ENCODE data around the gene TIAL1. TPM values are rescaled to one million over a fixed set of nuclear protein-coding genes. Genes with fewer than 3 reads are reported as not detected.
"Not testable (repeated sequence)": the region's sequence is repeated elsewhere in the genome, so short reads cannot be mapped to it uniquely, and the experiment has no call there.

Gene TIAL1
- total RNA-seq, 1 experiment from 2014 or later: 27.0 TPM

GRCh38 chr10:119549247-119549999, 47.3 kb downstream of the TIAL1 start:
- DNase-seq (ENCODE audit: low spot score): no peak

- no peak for DNase-seq (ENCODE audit: low spot score)
These were observed 50.8 kb downstream of the TIAL1 start for GRCh38 chr10:119546009-119546408.

GRCh38 chr10:119545310-119545709, 51.5 kb downstream of the TIAL1 start:
- DNase-seq (ENCODE audit: low spot score): no peak

GRCh38 chr10:119543814-119544642, 52.7 kb downstream of the TIAL1 start:
- DNase-seq (ENCODE audit: low spot score): no peak

GRCh38 chr10:119542988-119543813, 53.6 kb downstream of the TIAL1 start:
- DNase-seq (ENCODE audit: low spot score): peak; percentile 54

GRCh38 chr10:119542357-119542987, 54.3 kb downstream of the TIAL1 start, which contains the start of gene RGS10:
TSS of gene RGS10 (minus strand) at chr10:119542719. CDS start at chr10:119542638, 81 bp downstream.
- DNase-seq (ENCODE audit: low spot score): peak; percentile 43

- no peak for DNase-seq (ENCODE audit: low spot score)
These were observed 55.1 kb downstream of the TIAL1 start for GRCh38 chr10:119541459-119542356.

GRCh38 chr10:119541046-119541445, 55.7 kb downstream of the TIAL1 start:
- no peak for DNase-seq (ENCODE audit: low spot score)

GRCh38 chr10:119540038-119540437, 56.7 kb downstream of the TIAL1 start:
- no peak for DNase-seq (ENCODE audit: low spot score)

- no peak for DNase-seq (ENCODE audit: low spot score)
These were observed 57.4 kb downstream of the TIAL1 start for GRCh38 chr10:119539359-119539825.

GRCh38 chr10:119538632-119539358, 58.0 kb downstream of the TIAL1 start:
- no peak for DNase-seq (ENCODE audit: low spot score)

GRCh38 chr10:119537953-119538630, 58.7 kb downstream of the TIAL1 start:
- no peak for DNase-seq (ENCODE audit: low spot score)

- DNase-seq (ENCODE audit: low spot score): no peak
These were observed 60.2 kb downstream of the TIAL1 start for GRCh38 chr10:119536508-119537025.

- no peak for DNase-seq (ENCODE audit: low spot score)
These were observed 60.8 kb downstream of the TIAL1 start for GRCh38 chr10:119535837-119536507.

- no peak for DNase-seq (ENCODE audit: low spot score)
These were observed 61.5 kb downstream of the TIAL1 start for GRCh38 chr10:119535305-119535704.

GRCh38 chr10:119533473-119533872, 63.3 kb downstream of the TIAL1 start:
- DNase-seq (ENCODE audit: low spot score): no peak

- DNase-seq (ENCODE audit: low spot score): not testable (repeated sequence)
These were observed 64.0 kb downstream of the TIAL1 start for GRCh38 chr10:119532791-119533190.

GRCh38 chr10:119532251-119532650, 64.5 kb downstream of the TIAL1 start:
- DNase-seq (ENCODE audit: low spot score): not testable (repeated sequence)

All from HT-29 (cell line).